Natural killer cell (primary cell): ENCODE measurements around the gene TBC1D23. TPM values are rescaled to one million over a fixed set of nuclear protein-coding genes. Genes with fewer than 3 reads are reported as not detected.

Experiments
- ATAC-seq, 3 donors: fragments of 150-1000 bp in 2 of 3; fragments of 200-7000 bp in 1 of 3; cut with Tn5 transposase; 1 replicate in 1 of 3; 2 replicates in 2 of 3; pipeline ENCODE4 v1.10.0; 2021; ENCODE audit warnings: mild to moderate bottlenecking in 2 of 3, moderate library complexity in 2 of 3
- DNase-seq, 2 donors: peaks; one replicate each; pipeline versions ENCODE4 v3.0.0 to v3.0.0-alpha.2; 2013 to 2021; ENCODE audit warnings: mixed read lengths in 1 of 2
- H3K27ac ChIP-seq: one replicate; pipeline ENCODE4 v1.5.1; 2013; ENCODE audit warnings: mild to moderate bottlenecking, low read length
- H3K27me3 ChIP-seq: one replicate; pipeline ENCODE4 v1.6.1; 2013; ENCODE audit warnings: low read length; ENCODE audit not compliant: control insufficient read depth, insufficient read depth
- H3K36me3 ChIP-seq: one replicate; pipeline ENCODE4 v1.6.1; 2013; ENCODE audit warnings: low read length; ENCODE audit not compliant: control insufficient read depth, insufficient read depth
- H3K4me1 ChIP-seq: one replicate; pipeline ENCODE4 v1.6.1; 2013; ENCODE audit warnings: low read length; ENCODE audit not compliant: control insufficient read depth, insufficient read depth
- H3K4me3 ChIP-seq: one replicate; pipeline ENCODE4 v1.5.1; 2013; ENCODE audit warnings: low read length
- H3K9me3 ChIP-seq: one replicate; pipeline ENCODE4 v1.6.1; 2013; ENCODE audit warnings: low read length; ENCODE audit not compliant: control insufficient read depth, insufficient read depth
- H3K27ac Mint-ChIP-seq, 2 donors: one replicate each; pipeline ENCODE4 v1.8.0; 2022; ENCODE audit warnings: mild to moderate bottlenecking in 2 of 2, mixed read lengths in 2 of 2, moderate library complexity in 1 of 2
- H3K27me3 Mint-ChIP-seq, 2 donors: one replicate each; pipeline ENCODE4 v1.8.0; 2022; ENCODE audit warnings: low read depth in 2 of 2, mixed read lengths in 2 of 2
- H3K36me3 Mint-ChIP-seq: one replicate; pipeline ENCODE4 v1.8.0; 2022; ENCODE audit warnings: mixed read lengths
- H3K4me1 Mint-ChIP-seq, 2 donors: one replicate each; pipeline ENCODE4 v1.8.0; 2022; ENCODE audit warnings: mixed read lengths in 2 of 2
- H3K4me3 Mint-ChIP-seq: one replicate; pipeline ENCODE4 v1.8.0; 2022; ENCODE audit warnings: mild to moderate bottlenecking, moderate library complexity, mixed read lengths
- H3K9me3 Mint-ChIP-seq, 2 donors: one replicate each; pipeline ENCODE4 v1.8.0; 2022; ENCODE audit warnings: mixed read lengths in 2 of 2
- CTCF ChIP-seq: fragments of 200-600 bp; IDR thresholded peaks from one replicate; pipeline ENCODE4 v1.8.0; 2022; ENCODE audit warnings: antibody characterized with exemption
- WGBS: methylation state at CpG from one replicate; pipeline ENCODE4 v1.1.7; 2013; ENCODE audit warnings: missing lambda C conversion rate; ENCODE audit not compliant: insufficient coverage; 5-methylcytosine and 5-hydroxymethylcytosine counted together
- intact Hi-C: fragments of 100-400 bp; cut with micrococcal nuclease; formaldehyde crosslinking; loops from one replicate; pipeline ENCODE4 v1.14.2; 2022
- total RNA-seq, 4 donors: library from RNA; stranded (reverse); fragments of 120-200 nt in 1 of 4; gene quantifications; one replicate each; pipeline versions ENCODE4 v1.2.3 to v1.2.4, GENCODE V29; 2013 to 2022

The TBC1D23 gene
- total RNA-seq, 3 donors from 2014 or later (not counting 1 experiment from before 2014, with no cell fraction given) = 38.8 to 50.3 (median 45.4) TPM

GRCh38 chr3:100359035-100359434 is 98.2 kb downstream of the TBC1D23 start:
- Mint-ChIP-seq H3K27me3 (no peaks in the 10 kb centered on the region), H3K4me3 (no peak overlapping the region), H3K27ac (no peak overlapping the region), H3K4me1 (no peaks in the 10 kb centered on the region), H3K9me3 (peaks cover 2 to 3% of the 10 kb centered on the region in 2 donors), H3K36me3 (peaks cover 14% of the 10 kb centered on the region)
- no peaks in the 10 kb centered on the region for H3K27me3 ChIP-seq
- no peak for TF ChIP-seq CTCF
- intact Hi-C loops = no loop called here
- peaks cover 28% of the 10 kb centered on the region for H3K36me3 ChIP-seq
- DNase-seq (no peak), ATAC-seq (no peak)
- peaks cover 3% of the 10 kb centered on the region for H3K9me3 ChIP-seq
- WGBS = 96% methylated on average over 2 of the region's 3 CpGs
- no peak overlapping the region for H3K27ac ChIP-seq
- no peaks in the 10 kb centered on the region for H3K4me1 ChIP-seq
- no peak overlapping the region for H3K4me3 ChIP-seq

GRCh38 chr3:100360757-100361496 is 100.1 kb downstream of the TBC1D23 start:
- H3K4me3 Mint-ChIP-seq = no peak overlapping the region
- H3K27ac Mint-ChIP-seq = peak overlapping the region in 1 of 2 donors; percentile 69
- H3K4me1 ChIP-seq = no peaks in the 10 kb centered on the region
- peaks cover 2 to 3% of the 10 kb centered on the region in 2 donors for H3K9me3 Mint-ChIP-seq
- no peak overlapping the region for H3K27ac ChIP-seq
- peaks cover 37% of the 10 kb centered on the region for H3K36me3 ChIP-seq
- H3K9me3 ChIP-seq = peaks cover 3% of the 10 kb centered on the region
- no peaks in the 10 kb centered on the region for H3K27me3 Mint-ChIP-seq
- H3K36me3 Mint-ChIP-seq = peaks cover 28% of the 10 kb centered on the region
- no peak for DNase-seq
- H3K4me1 Mint-ChIP-seq = no peaks in the 10 kb centered on the region
- TF ChIP-seq CTCF = no peak
- no peak overlapping the region for H3K4me3 ChIP-seq
- H3K27me3 ChIP-seq = no peaks in the 10 kb centered on the region
- WGBS = 100% methylated on average over 4 of the region's 4 CpGs
- intact Hi-C loops = no loop called here
- no peak for ATAC-seq

- Mint-ChIP-seq H3K27me3 (no peaks in the 10 kb centered on the region), H3K4me1 (no peaks in the 10 kb centered on the region), H3K27ac (peak overlapping the region in 1 of 2 donors; percentile 69), H3K9me3 (peaks cover 2 to 3% of the 10 kb centered on the region in 2 donors), H3K4me3 (no peak overlapping the region), H3K36me3 (peaks cover 30% of the 10 kb centered on the region)
- intact Hi-C loops = no loop called here
- peaks cover 46% of the 10 kb centered on the region for H3K36me3 ChIP-seq
- no peak for ATAC-seq
- no peaks in the 10 kb centered on the region for H3K27me3 ChIP-seq
- H3K4me1 ChIP-seq = no peaks in the 10 kb centered on the region
- no peak for TF ChIP-seq CTCF
- H3K4me3 ChIP-seq = no peak overlapping the region
- no peak overlapping the region for H3K27ac ChIP-seq
- 94% methylated on average over 1 of the region's 1 CpG for WGBS
- H3K9me3 ChIP-seq = peaks cover 3% of the 10 kb centered on the region
- no peak for DNase-seq
These were observed 101.1 kb downstream of the TBC1D23 start for GRCh38 chr3:100361897-100362296.

- Histone ChIP-seq H3K4me3 (no peak overlapping the region), H3K9me3 (peaks cover 3% of the 10 kb centered on the region), H3K4me1 (no peaks in the 10 kb centered on the region), H3K36me3 (peaks cover 63% of the 10 kb centered on the region), H3K27me3 (no peaks in the 10 kb centered on the region), H3K27ac (no peak overlapping the region)
- 100% methylated on average over 3 of the region's 3 CpGs for WGBS
- no peak overlapping the region for H3K27ac Mint-ChIP-seq
- no peaks in the 10 kb centered on the region for H3K27me3 Mint-ChIP-seq
- H3K4me3 Mint-ChIP-seq = no peak overlapping the region
- peaks cover 30% of the 10 kb centered on the region for H3K36me3 Mint-ChIP-seq
- DNase-seq = no peak
- ATAC-seq = no peak
- TF ChIP-seq CTCF = no peak
- H3K9me3 Mint-ChIP-seq = peaks cover 2 to 3% of the 10 kb centered on the region in 2 donors
- intact Hi-C loops = no loop called here
- H3K4me1 Mint-ChIP-seq = no peaks in the 10 kb centered on the region
These were observed 103.6 kb downstream of the TBC1D23 start for GRCh38 chr3:100364421-100364820.
